Neutrophil (primary cell): ENCODE data around the gene PJA1.

Experiments
- H3K27ac ChIP-seq: fragments of 200-600 bp; sonication (generic); 2 replicates; pipeline ENCODE4 v1.5.1; 2016; ENCODE audit warnings: mild to moderate bottlenecking, moderate library complexity
- H3K27me3 ChIP-seq: fragments of 200-600 bp; sonication (generic); 2 replicates; pipeline ENCODE4 v1.6.0; 2016; ENCODE audit warnings: mild to moderate bottlenecking
- H3K36me3 ChIP-seq: fragments of 200-600 bp; sonication (generic); 2 replicates; pipeline ENCODE4 v1.5.1; 2017
- H3K4me1 ChIP-seq, 2 experiments: fragments of 200-600 bp in 1 of 2; sonication (generic) in 1 of 2; 1 replicate in 1 of 2; 2 replicates in 1 of 2; pipeline versions ENCODE4 v1.5.1 to v1.6.1; 2013 to 2016; ENCODE audit warnings: low read depth in 1 of 2, low read length in 1 of 2, mild to moderate bottlenecking in 1 of 2, moderate library complexity in 1 of 2; ENCODE audit not compliant: control insufficient read depth in 1 of 2, insufficient read depth in 1 of 2
- H3K4me3 ChIP-seq, 2 experiments: fragments of 200-600 bp in 1 of 2; sonication (generic) in 1 of 2; 1 replicate in 1 of 2; 2 replicates in 1 of 2; pipeline ENCODE4 v1.5.1; 2013 to 2016; ENCODE audit warnings: low read depth in 1 of 2, low read length in 1 of 2, mild to moderate bottlenecking in 1 of 2, moderate library complexity in 1 of 2
- H3K9me3 ChIP-seq: fragments of 200-600 bp; sonication (generic); 2 replicates; pipeline ENCODE4 v1.5.1; 2016
- CTCF ChIP-seq: fragments of 200-600 bp; sonication (generic); IDR thresholded peaks from 2 replicates; pipeline ENCODE4 v1.5.1; 2016; ENCODE audit warnings: antibody characterized with exemption

PJA1 gene

DNA sequence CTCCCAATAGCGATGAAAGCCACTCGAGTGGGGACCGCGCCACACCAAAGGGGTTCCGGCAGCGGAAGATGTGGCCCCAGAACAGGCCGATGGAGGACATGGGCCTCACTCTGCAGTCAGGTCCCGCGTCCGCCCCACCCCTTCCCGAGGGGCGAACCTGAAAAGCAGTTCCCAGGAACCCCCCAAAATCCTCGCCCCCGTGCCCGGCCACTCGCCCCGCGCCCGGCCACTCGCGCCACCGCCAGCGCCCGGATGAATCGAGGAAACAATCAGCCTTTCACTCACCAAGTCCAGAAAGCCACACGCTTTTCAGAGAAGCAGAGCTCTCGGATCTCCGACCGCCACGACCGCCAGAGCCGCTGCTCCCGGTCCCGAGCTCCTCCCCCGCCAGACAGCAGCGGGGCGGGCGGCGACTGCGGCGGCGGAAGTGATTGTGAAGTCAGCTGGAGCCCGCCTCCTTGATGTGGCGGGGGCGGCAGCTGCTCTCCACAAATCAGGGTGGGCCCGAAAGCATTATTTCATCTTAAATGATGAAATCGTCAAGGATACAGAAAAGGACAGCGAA is at the start of gene PJA1:
TSS of gene PJA1 (minus strand) at position 367 of the 565 bp plus-strand sequence. CDS start 2,380 bp downstream, outside the sequence.
- Histone ChIP-seq H3K4me3 (peak within 1 kb of the TSS; percentile 46 to 53), H3K27ac (no peak within 1 kb of the TSS), H3K4me1 (peaks cover 0 to 4% of the 10 kb centered on the region in 2 experiments), H3K36me3 (no peaks in the 10 kb centered on the region), H3K9me3 (no peaks in the 10 kb centered on the region), H3K27me3 (peaks cover 22% of the 10 kb centered on the region)
- TF ChIP-seq CTCF, result no peak

DNA sequence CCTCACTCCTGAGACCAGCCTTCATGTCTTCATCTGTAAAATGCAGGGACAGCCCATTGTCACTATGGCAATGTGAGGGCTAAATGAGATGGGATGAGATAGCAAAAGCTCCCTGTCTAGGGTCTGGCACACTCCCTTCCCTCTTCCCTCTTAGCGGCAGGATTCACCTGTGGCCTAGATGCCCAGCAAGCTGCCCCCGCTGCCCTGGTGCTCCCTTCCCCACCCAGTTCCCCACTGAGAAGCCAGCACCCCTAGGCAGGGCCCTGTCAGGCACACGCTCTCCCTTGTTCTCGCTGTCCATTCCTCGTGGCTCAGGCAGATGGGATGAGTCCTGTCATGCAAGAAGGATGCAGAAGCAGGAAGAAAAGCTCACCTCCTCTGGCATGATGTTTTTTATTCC is 49.2 kb upstream of the PJA1 start:
- Histone ChIP-seq H3K9me3 (no peaks in the 10 kb centered on the region), H3K4me3 (no peak overlapping the region), H3K36me3 (no peaks in the 10 kb centered on the region), H3K27ac (no peak overlapping the region), H3K4me1 (no peaks in the 10 kb centered on the region), H3K27me3 (no peaks in the 10 kb centered on the region)
- no peak for TF ChIP-seq CTCF

- TF ChIP-seq CTCF, result no peak
- Histone ChIP-seq H3K9me3 (no peaks in the 10 kb centered on the region), H3K4me1 (no peaks in the 10 kb centered on the region), H3K27me3 (no peaks in the 10 kb centered on the region), H3K4me3 (no peak overlapping the region), H3K36me3 (no peaks in the 10 kb centered on the region), H3K27ac (no peak overlapping the region)
These were observed 46.4 kb upstream of the PJA1 start for GRCh38 chrX:69211701-69212100.

- no peaks in the 10 kb centered on the region for H3K36me3 ChIP-seq
- no peaks in the 10 kb centered on the region for H3K4me1 ChIP-seq
- TF ChIP-seq CTCF, result no peak
- H3K4me3 ChIP-seq, result no peak overlapping the region
- no peaks in the 10 kb centered on the region for H3K27me3 ChIP-seq
- no peak overlapping the region for H3K27ac ChIP-seq
- no peaks in the 10 kb centered on the region for H3K9me3 ChIP-seq
These were observed 45.3 kb upstream of the PJA1 start for GRCh38 chrX:69210581-69210980.

GRCh38 chrX:69207216-69207615 is 42.0 kb upstream of the PJA1 start:
- no peaks in the 10 kb centered on the region for H3K9me3 ChIP-seq
- H3K4me3 ChIP-seq, result no peak overlapping the region
- H3K4me1 ChIP-seq, result no peaks in the 10 kb centered on the region
- H3K27ac ChIP-seq, result no peak overlapping the region
- TF ChIP-seq CTCF, result no peak
- no peaks in the 10 kb centered on the region for H3K36me3 ChIP-seq
- H3K27me3 ChIP-seq, result no peaks in the 10 kb centered on the region

GRCh38 chrX:69203638-69204037 is 38.4 kb upstream of the PJA1 start:
- Histone ChIP-seq H3K4me1 (no peaks in the 10 kb centered on the region), H3K36me3 (no peaks in the 10 kb centered on the region), H3K9me3 (no peaks in the 10 kb centered on the region), H3K27ac (no peak overlapping the region), H3K27me3 (no peaks in the 10 kb centered on the region), H3K4me3 (no peak overlapping the region)
- no peak for TF ChIP-seq CTCF
